HCEC 1CT (cell line): ENCODE results near the gene CBY2.
"Not testable (repeated sequence)": the region's sequence is repeated elsewhere in the genome, so short reads cannot be mapped to it uniquely, and the experiment has no call there.

ENCODE experiments used
- DNase-seq: peaks from one replicate; pipeline ENCODE4 v3.0.0-alpha.2; 2017

Gene CBY2, protein sequence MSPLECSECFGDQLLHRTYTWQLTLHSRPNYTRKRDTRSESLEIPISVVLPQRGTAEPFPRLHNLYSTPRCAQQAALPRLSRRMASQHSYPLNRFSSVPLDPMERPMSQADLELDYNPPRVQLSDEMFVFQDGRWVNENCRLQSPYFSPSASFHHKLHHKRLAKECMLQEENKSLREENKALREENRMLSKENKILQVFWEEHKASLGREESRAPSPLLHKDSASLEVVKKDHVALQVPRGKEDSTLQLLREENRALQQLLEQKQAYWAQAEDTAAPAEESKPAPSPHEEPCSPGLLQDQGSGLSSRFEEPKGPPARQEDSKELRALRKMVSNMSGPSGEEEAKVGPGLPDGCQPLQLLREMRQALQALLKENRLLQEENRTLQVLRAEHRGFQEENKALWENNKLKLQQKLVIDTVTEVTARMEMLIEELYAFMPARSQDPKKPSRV

DNA sequence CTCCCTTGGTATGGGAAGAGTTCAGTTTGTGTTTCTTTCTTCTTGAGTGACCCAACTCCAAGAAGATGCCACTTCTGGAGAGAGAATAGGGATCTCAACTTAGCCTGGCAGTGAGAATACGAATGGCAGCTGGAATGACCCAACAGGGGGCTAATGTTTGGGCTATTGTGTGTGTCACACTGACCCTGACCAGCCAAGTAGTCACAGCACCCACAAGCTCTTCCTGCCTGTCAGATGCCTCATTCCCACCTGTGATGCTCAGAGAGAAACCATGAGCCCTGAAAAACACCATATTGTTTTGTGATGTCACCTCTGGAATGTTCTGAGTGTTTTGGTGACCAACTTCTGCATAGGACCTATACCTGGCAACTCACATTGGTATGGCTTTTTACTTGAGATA is at the start of gene CBY2:
CBY2 (plus strand) TSS at position 233 of the 400 bp plus-strand sequence; CDS start at position 304, 71 bp downstream.
- no peak for DNase-seq

GRCh38 chr13:45654633-45655349 is 47.3 kb upstream of the CBY2 start:
- DNase-seq, result no peak

- DNase-seq, result peak; percentile 87
Observed at GRCh38 chr13:45658586-45659235, 43.4 kb upstream of the CBY2 start.

DNA sequence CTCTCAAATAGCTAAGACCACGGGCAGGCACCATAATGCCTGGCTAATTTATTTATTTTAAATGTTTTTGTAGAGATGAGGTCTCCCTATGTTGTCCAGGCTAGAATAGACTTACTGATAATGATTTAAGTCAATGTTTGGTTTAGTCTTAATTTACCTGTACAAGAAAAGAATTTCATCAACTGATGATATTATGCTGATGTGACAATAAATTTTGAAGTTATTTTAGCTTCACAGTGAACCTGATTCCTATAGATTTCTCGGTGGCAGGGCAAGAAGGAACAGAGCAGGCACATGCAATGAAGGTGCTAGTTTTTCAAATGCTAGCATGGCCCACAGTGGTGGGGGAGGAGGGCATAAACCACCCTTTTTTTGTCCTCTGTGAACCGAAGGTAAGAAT is 42.6 kb upstream of the CBY2 start:
- DNase-seq, result no peak

- DNase-seq, result not testable (repeated sequence)
Observed at GRCh38 chr13:45660458-45660857, 41.7 kb upstream of the CBY2 start.

DNA sequence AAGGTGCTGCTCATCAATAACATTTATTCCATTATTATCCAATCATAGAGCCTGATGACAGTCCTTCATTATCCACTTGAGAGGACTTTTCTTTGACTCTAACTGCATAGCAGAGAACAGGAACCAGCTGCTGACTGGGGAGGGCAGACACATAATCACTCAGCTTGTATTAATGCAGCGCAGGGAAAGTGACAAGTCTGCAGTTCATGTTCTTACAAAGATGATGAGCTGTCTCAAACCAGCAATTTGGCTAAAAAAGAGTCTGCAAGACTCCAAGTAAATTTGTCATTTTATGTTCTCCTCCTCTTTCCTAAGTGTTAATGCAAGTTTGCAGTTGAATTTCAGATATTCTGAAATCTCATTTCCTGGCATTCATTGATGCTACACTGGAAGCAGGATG is 40.0 kb upstream of the CBY2 start:
- DNase-seq, result no peak

GRCh38 chr13:45662903-45663302 is 39.2 kb upstream of the CBY2 start:
- not testable (repeated sequence) for DNase-seq

- not testable (repeated sequence) for DNase-seq
Observed at GRCh38 chr13:45669626-45670025, 32.5 kb upstream of the CBY2 start.

- DNase-seq, result no peak
Observed at GRCh38 chr13:45670189-45670885, 31.8 kb upstream of the CBY2 start.

DNA sequence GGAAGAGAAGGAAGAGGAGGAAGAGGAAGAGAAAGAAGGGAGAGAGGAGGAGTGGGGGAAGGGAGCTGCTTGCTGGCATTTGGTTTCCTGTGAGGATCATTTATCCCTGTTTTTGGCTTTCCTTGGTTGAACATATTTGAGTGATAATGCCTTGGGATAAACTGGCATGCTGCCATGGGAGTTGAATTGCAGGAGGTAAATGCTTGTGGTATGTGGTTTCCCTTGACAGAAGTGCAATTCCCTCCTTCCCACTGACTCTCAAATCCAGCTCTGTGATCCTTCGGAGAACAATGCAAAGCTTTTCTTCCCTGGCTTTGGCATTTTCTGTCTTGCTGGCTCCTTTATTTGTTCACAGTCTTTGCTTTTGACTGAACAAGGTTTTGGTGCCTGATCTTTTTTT is 27.2 kb upstream of the CBY2 start:
- peak; percentile 54 for DNase-seq

DNA sequence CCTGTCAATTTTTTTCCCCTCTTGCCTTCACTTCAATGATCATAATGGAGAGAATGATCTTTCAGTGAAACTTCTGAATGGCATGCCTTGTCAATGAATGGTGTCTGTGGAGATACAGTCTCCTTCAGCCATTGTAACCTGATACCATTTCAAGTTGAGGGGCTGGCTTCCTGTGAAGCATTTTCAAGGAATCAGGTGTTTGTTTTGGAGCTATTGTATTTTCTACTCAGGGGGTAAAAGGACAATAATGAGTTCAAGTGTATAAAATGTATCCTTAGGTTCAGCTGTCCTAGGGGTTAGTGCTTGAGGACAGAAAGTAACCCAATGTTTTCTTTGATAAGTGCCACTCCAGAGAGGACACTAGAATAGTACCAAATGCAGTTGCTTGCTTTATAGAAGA is 23.8 kb upstream of the CBY2 start:
- no peak for DNase-seq

GRCh38 chr13:45681113-45681512 is 21.0 kb upstream of the CBY2 start:
- no peak for DNase-seq

DNA sequence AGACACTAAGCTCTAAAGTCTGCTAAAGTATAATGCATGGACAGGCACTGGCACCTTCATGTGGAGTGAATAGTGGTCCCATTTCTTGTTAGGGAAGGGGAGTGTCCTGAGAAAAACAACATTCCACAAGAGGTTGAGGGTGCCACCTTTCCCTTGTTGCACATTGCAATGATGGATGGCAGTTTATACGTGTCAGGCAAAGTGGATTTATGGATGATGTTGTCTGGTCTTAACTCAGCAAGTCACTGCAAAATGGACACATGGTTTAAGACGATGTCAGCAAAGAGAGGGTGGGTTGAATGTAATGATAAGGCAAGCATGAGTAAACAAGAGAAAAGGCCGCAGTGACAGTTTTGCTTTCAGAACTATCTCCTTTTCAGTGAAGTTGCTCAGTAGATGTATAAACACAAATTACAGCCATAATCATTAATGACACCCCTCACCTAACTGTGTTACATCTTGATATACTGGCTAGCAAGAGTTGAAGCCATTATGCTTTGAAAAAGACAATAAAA is 19.6 kb upstream of the CBY2 start:
- no peak for DNase-seq

DNA sequence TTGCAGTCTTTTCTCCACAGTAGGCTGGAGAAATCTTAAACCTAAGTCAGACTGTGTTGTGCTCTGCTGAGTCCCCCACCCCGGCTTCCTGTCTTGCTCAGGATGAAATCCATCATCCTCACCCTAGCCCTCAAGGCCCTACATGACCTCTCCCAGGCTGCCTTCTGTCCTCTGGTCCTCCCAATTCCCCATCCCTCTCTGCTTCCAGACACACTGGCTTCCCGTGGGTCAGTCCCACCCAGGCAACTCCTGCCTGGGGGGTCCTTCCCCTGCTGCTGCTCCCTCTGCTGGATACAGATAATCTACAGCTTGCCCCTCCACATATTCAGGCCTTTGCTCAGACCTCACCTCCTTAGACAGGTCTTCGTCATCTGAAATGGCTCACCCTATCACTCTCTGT is 18.4 kb upstream of the CBY2 start:
- DNase-seq, result no peak

- DNase-seq, result no peak
Observed at GRCh38 chr13:45688577-45688976, 13.5 kb upstream of the CBY2 start.

- DNase-seq, result no peak
Observed at GRCh38 chr13:45690636-45691035, 11.5 kb upstream of the CBY2 start.

DNA sequence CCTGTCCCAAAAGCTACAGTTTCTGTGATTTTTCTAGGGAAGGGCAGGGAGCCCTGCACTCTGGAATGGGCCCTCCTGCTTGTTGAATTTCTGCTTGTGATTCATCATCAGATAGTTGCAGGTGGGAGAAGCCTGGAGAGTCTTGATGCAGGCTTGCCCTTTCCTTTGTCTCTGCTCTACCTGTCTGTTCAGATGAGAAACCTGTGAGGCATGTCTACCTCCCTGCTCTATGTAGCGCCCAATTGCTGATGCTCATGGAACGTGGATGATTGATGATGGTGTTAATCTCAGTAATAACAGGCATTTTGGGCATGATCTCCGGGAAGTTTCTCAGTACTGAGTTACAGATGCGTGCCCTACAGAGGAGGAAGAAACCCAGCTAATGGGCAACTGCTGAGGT is 10.9 kb upstream of the CBY2 start:
- DNase-seq, result no peak

GRCh38 chr13:45691667-45692066 is 10.5 kb upstream of the CBY2 start:
- DNase-seq, result no peak

- DNase-seq, result no peak
Observed at GRCh38 chr13:45695198-45695730, 6.9 kb upstream of the CBY2 start.

DNA sequence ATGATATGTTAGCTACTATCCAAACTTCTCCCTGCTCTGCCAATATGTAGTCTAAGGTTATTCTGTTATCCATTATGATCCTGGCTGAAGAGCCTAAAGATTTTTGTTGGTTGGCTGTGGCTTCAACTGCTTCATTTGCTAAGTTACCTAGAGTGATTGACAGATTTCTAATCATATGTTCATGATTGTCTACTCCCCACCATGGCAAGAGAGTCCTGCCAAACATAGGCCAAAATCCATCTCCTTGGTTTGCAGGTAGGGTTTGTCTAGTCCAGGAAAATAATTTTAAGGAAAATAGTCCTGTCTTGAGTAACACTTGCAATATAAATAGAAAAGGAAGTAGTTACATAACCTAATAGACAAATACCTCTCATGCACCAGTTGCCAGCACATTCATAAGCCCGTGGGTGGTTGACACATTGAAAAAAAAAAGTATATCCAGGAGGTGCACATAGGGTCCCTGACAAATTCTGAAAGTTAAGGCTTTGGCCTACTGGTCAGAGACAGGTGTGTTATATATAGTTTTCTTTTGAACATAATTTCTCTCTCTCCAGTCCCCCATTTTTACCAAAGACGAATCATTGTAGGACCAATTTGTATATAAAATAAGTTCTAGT is 5.4 kb upstream of the CBY2 start:
- DNase-seq, result no peak

GRCh38 chr13:45700971-45701900 is 884 bp upstream of the CBY2 start:
- DNase-seq, result no peak
